GM12864 (cell line): Measurements from ENCODE around the gene ZNF614.
"Not testable (repeated sequence)": the region's sequence is repeated elsewhere in the genome, so short reads cannot be mapped to it uniquely, and the experiment has no call there.

ENCODE experiments used
- DNase-seq: peaks from one replicate; pipeline ENCODE4 v3.0.0-alpha.2; 2011; ENCODE audit warnings: low read depth
- H3K4me3 ChIP-seq: 2 replicates; pipeline ENCODE4 v1.5.1; 2011; ENCODE audit warnings: mild to moderate bottlenecking, low read depth, low read length, control low read depth
- CTCF ChIP-seq: IDR thresholded peaks from 2 replicates; pipeline ENCODE4 v1.5.1; 2011; ENCODE audit warnings: low read depth, mild to moderate bottlenecking, moderate library complexity, low read length, control low read depth, inconsistent platforms; ENCODE audit errors: missing control alignments

The ZNF614 gene

GRCh38 chr19:52028027-52028779 lies at the start of gene ZNF614:
Gene ZNF614, minus strand, starts transcription at chr19:52028379. Its CDS starts 2,634 bp downstream, at chr19:52025745.
- TF ChIP-seq CTCF: no peak

GRCh38 chr19:52070496-52070895 lies 42.3 kb upstream of the ZNF614 start:
- TF ChIP-seq CTCF: no peak
- DNase-seq: no peak
- no peak overlapping the region for H3K4me3 ChIP-seq

More at GRCh38 chr19:52028027-52028779, at the start of gene ZNF614:
- DNase-seq: peak; percentile 56
- peak within 1 kb of the TSS; percentile 97 for H3K4me3 ChIP-seq

GRCh38 chr19:52069653-52070052 lies 41.5 kb upstream of the ZNF614 start:
- DNase-seq: no peak
- TF ChIP-seq CTCF: no peak
- no peak overlapping the region for H3K4me3 ChIP-seq

- DNase-seq: no peak
- no peak overlapping the region for H3K4me3 ChIP-seq
- TF ChIP-seq CTCF: no peak
Observed at GRCh38 chr19:52066258-52066863, 38.2 kb upstream of the ZNF614 start.

GRCh38 chr19:52065399-52065798 lies 37.2 kb upstream of the ZNF614 start:
- DNase-seq: no peak
- TF ChIP-seq CTCF: no peak
- H3K4me3 ChIP-seq: no peak overlapping the region

GRCh38 chr19:52056480-52056879 lies 28.3 kb upstream of the ZNF614 start:
- not testable (repeated sequence) for DNase-seq, H3K4me3 ChIP-seq

GRCh38 chr19:52051736-52052135 lies 23.6 kb upstream of the ZNF614 start:
- DNase-seq, H3K4me3 ChIP-seq: not testable (repeated sequence)
